ENCODE results near the gene HERC2.
"Not testable (repeated sequence)": the region's sequence is repeated elsewhere in the genome, so short reads cannot be mapped to it uniquely, and the experiment has no call there.

Gene HERC2

GRCh38 chr15:28132524-28133275 lies 189.3 kb downstream of the HERC2 start:
- in situ Hi-C loops (cut with MboI; ENCODE audit: low sequenced_read_pairs), result no loop called here

GRCh38 chr15:28131946-28132345 lies 190.0 kb downstream of the HERC2 start:
- in situ Hi-C loops (cut with MboI; ENCODE audit: low sequenced_read_pairs), result no loop called here

GRCh38 chr15:28131400-28131799 lies 190.6 kb downstream of the HERC2 start:
- in situ Hi-C loops (cut with MboI; ENCODE audit: low sequenced_read_pairs), result no loop called here

GRCh38 chr15:28130651-28131050 lies 191.3 kb downstream of the HERC2 start:
- in situ Hi-C loops (cut with MboI; ENCODE audit: low sequenced_read_pairs), result no loop called here

GRCh38 chr15:28129231-28129848 lies 192.6 kb downstream of the HERC2 start:
- in situ Hi-C loops (cut with MboI; ENCODE audit: low sequenced_read_pairs), result no loop called here

- in situ Hi-C loops (cut with MboI; ENCODE audit: low sequenced_read_pairs), result no loop called here
These were observed 193.9 kb downstream of the HERC2 start for GRCh38 chr15:28128031-28128430.

- in situ Hi-C loops (cut with MboI; ENCODE audit: low sequenced_read_pairs), result no loop called here
These were observed 194.9 kb downstream of the HERC2 start for GRCh38 chr15:28127036-28127435.

- in situ Hi-C loops (cut with MboI; ENCODE audit: low sequenced_read_pairs), result no loop called here
These were observed 196.0 kb downstream of the HERC2 start for GRCh38 chr15:28125673-28126651.

- in situ Hi-C loops (cut with MboI; ENCODE audit: low sequenced_read_pairs), result no loop called here
These were observed 197.1 kb downstream of the HERC2 start for GRCh38 chr15:28124841-28125240.

- in situ Hi-C loops (cut with MboI; ENCODE audit: low sequenced_read_pairs), result no loop called here
These were observed 198.5 kb downstream of the HERC2 start for GRCh38 chr15:28123408-28124023.

GRCh38 chr15:28122038-28122949 lies 199.7 kb downstream of the HERC2 start:
- in situ Hi-C loops (cut with MboI; ENCODE audit: low sequenced_read_pairs), result no loop called here

GRCh38 chr15:28121577-28121976 lies 200.4 kb downstream of the HERC2 start:
- in situ Hi-C loops (cut with MboI; ENCODE audit: low sequenced_read_pairs), result not testable (repeated sequence)

GRCh38 chr15:28120359-28120640 lies 201.7 kb downstream of the HERC2 start:
- in situ Hi-C loops (cut with MboI; ENCODE audit: low sequenced_read_pairs), result no loop called here

- in situ Hi-C loops (cut with MboI; ENCODE audit: low sequenced_read_pairs), result no loop called here
These were observed 203.4 kb downstream of the HERC2 start for GRCh38 chr15:28118531-28118930.

GRCh38 chr15:28118083-28118482 lies 203.9 kb downstream of the HERC2 start:
- in situ Hi-C loops (cut with MboI; ENCODE audit: low sequenced_read_pairs), result no loop called here

GRCh38 chr15:28117432-28117990 lies 204.5 kb downstream of the HERC2 start:
- in situ Hi-C loops (cut with MboI; ENCODE audit: low sequenced_read_pairs), result no loop called here

GRCh38 chr15:28116521-28117431 lies 205.2 kb downstream of the HERC2 start:
- in situ Hi-C loops (cut with MboI; ENCODE audit: low sequenced_read_pairs), result no loop called here

- in situ Hi-C loops (cut with MboI; ENCODE audit: low sequenced_read_pairs), result no loop called here
These were observed 206.1 kb downstream of the HERC2 start for GRCh38 chr15:28115871-28116270.
